Umbilical cord (tissue), 2 donors: ENCODE results near the gene TOLLIP. TPM values are rescaled to one million over a fixed set of nuclear protein-coding genes. Genes with fewer than 3 reads are reported as not detected.

Source experiments
- DNase-seq: peaks from one replicate; pipeline ENCODE4 v3.0.0-alpha.2; 2015; ENCODE audit warnings: low spot score
- total RNA-seq: library from RNA; depleted of rRNA; stranded (reverse); fragments of >200 nt; gene quantifications from one replicate; pipeline ENCODE4 v1.2.3, GENCODE V29; 2014; ENCODE audit warnings: low replicate concordance; ENCODE audit not compliant: insufficient read depth

The TOLLIP gene
- total RNA-seq, 1 donor from 2014 or later: 16.9 TPM

GRCh38 chr11:1283906-1284305, 25.5 kb downstream of the TOLLIP start:
- no peak for DNase-seq

GRCh38 chr11:1283091-1283511, 26.3 kb downstream of the TOLLIP start:
- DNase-seq: no peak

- peak; percentile 8 for DNase-seq
Observed at GRCh38 chr11:1281974-1282365, 27.5 kb downstream of the TOLLIP start.

GRCh38 chr11:1281326-1281973, 28.0 kb downstream of the TOLLIP start:
- DNase-seq: no peak

- no peak for DNase-seq
Observed at GRCh38 chr11:1280116-1281035, 29.1 kb downstream of the TOLLIP start.

- DNase-seq: no peak
Observed at GRCh38 chr11:1279674-1280055, 29.8 kb downstream of the TOLLIP start.

GRCh38 chr11:1278766-1279673, 30.4 kb downstream of the TOLLIP start:
- no peak for DNase-seq

- no peak for DNase-seq
Observed at GRCh38 chr11:1277936-1278512, 31.4 kb downstream of the TOLLIP start.

GRCh38 chr11:1276866-1277615, 32.4 kb downstream of the TOLLIP start:
- no peak for DNase-seq

- DNase-seq: no peak
Observed at GRCh38 chr11:1276041-1276790, 33.2 kb downstream of the TOLLIP start.

GRCh38 chr11:1275021-1275420, 34.4 kb downstream of the TOLLIP start:
- no peak for DNase-seq

GRCh38 chr11:1274501-1274900, 34.9 kb downstream of the TOLLIP start:
- DNase-seq: no peak

- DNase-seq: no peak
Observed at GRCh38 chr11:1272531-1272930, 36.9 kb downstream of the TOLLIP start.

GRCh38 chr11:1271927-1272326, 37.5 kb downstream of the TOLLIP start:
- no peak for DNase-seq

- no peak for DNase-seq
Observed at GRCh38 chr11:1271406-1271805, 38.0 kb downstream of the TOLLIP start.

- DNase-seq: peak; percentile 17
Observed at GRCh38 chr11:1271002-1271401, 38.4 kb downstream of the TOLLIP start.

GRCh38 chr11:1270476-1270875, 39.0 kb downstream of the TOLLIP start:
- DNase-seq: no peak

- DNase-seq: no peak
Observed at GRCh38 chr11:1269957-1270356, 39.5 kb downstream of the TOLLIP start.

- DNase-seq: no peak
Observed at GRCh38 chr11:1267441-1268100, 41.9 kb downstream of the TOLLIP start.
